Stimulated activated CD4-positive, alpha-beta T cell treated with anti-CD3 and anti-CD28 coated beads, Interleukin-12 subunit alpha, Interleukin-12 subunit beta, amount 100 ng/mL, for 24 hours (primary cell): ENCODE results near the gene ELOVL6.
"Not testable (repeated sequence)": the region's sequence is repeated elsewhere in the genome, so short reads cannot be mapped to it uniquely, and the experiment has no call there.

Experiments
- DNase-seq, 2 experiments: peaks; one replicate each; pipeline ENCODE4 v3.0.0-alpha.2; 2020; ENCODE audit warnings: low read depth in 2 of 2

The ELOVL6 gene

DNA sequence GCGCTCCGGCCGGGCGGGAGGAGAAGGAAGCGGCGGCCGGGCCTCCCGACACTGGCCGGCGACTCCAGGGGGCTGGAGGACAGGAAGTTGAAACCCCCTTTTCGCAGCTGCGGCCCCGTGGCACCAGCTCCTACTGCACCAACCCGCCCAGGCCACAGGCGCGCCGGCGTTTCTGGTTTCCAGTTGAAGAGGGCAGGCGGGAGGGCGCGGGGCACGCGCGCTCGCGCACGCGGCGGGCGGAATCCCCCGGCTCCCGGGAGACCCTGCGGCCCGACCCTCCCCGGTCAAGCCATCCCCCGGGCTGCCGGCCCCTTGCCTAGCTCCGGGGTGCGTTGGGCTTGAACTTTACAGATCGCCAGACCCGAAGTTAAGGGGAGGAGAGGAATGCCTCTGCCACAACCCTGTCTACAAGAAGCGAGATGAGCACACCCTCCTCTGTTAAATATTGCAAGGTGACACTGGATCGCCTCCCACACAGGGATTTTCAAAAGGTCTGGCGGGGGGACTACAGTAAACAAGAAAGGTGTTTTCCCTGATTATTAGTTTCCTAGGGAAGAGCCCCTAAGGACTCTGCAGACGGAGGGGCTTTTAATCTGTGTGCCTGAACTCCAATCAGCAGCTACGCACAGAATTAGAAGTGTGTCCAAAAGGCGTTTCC is 1.4 kb downstream of the ELOVL6 start:
- DNase-seq, result peak; percentile 31 to 36

DNA sequence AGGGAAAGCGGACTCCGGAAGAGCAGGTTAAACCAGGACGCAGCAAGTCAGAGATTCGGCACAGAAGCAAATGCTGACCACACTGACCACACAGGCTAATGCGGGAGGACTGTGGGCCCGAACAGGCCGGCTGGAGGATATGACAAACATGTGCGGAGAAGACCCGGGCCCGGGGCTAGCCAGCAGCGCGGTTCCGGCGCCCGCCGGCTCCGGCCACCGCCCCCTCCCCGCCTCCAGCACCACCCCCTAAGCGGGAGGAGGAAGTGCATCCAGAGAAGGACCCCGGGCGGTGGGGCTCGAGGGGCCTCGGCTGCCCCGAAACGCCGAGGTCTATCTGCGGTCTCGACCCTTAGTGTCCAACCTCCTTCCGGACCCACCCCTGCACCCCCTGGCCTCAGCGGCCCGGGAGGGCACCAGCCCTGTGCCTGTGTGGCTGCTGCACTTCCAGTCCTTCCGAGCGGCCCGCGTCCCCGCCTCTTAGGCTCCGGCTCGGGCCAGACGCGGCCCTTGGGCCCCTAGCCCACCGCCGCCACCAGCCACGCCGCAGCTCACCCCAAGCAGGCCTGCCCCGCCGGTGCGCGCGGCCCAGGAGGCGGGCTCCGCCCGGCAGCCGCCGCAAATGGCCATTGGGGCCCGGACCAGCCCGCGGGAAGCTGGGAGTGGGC is 2.1 kb downstream of the ELOVL6 start:
- peak; percentile 8 to 42 for DNase-seq

DNA sequence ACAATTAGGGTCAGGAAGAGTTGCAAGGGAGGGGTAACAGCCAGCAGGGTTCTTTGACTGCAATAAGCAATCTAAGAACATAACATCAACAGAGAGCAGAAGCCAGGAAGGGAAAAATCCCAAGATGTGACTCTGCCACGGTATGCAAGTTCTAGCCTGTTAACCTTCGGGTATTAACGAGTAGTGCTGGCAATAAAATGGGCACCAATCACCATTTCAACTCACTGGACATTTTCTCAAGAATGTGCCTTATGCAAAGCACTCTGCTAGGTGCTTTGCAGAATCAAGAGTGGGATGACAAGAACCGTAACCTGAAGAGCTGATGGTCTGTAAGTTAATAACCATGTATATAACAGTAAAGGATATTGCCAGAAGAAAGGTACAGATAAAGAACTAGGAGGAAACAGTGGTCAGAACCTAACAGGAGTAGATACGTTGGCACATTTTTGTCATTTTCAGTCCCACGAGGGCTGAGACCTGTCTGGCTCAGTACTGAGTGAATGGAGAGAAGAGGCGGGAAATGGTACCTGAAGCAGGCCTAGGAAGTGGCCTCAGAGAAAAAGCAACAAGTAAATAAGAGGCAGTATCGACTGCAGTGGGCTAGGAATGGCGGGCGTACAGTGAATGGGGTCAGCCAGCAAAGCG is 2.7 kb downstream of the ELOVL6 start:
- DNase-seq, result no peak

DNA sequence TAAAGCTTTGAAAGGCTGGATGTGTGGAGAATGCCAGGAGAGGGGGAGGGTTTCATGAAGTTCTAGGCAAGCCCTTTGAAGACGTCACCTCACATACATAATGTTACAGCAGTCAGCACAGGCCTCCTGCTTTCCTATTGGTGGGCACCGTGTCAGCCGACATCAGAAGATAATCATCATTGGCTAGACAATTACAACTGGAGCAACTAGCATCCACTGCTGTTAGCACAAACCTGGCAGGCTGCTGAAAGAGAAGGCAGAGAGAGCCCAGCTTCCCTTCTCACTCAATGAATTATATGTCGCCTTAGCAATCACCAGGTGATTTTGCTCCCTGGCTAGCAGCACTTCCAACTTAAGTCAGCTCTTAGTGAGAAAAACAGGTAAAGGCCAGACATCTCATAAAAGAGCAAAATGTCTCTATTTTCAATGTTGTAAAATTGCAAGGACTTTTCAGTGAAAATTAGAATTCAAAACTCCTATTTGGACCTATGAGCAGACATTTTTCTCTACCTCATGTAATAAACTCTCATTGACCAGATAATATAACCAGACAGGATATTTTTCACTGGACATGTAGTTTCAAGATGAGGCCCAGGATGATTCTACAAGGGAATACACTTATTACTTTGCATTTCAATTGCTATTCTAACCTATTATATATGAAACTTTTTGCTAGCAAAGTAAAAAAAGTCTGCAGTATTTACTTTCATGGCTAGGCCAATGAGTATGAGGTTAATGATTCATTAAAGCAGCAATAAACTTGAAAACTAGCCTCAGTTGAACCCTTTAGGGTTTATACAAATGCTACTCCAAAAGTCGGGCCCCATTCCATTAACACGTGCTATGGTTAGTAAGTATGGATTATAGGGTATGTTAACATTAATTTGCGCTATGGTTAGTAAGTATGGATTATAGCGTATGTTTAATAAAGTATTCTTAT is 4.3 kb downstream of the ELOVL6 start:
- peak; percentile 52 to 54 for DNase-seq

DNA sequence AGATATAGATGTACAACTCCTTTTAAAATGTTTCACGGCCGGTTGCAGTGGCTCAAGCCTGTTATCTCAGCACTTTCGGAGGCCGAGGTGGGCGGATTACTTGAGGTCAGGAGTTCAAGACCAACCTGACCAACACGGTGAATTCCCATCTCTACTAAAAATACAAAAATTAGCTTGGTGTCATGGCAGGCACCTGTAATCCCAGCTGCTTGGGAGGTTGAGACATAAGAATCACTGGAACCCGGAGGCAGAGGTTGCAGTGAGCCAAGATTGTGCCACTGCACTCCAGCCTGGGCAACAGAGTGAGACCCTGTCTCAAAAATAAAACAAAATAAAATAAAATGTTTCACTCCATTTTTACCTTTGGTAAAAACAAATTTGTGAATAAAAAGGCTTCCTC is 5.1 kb downstream of the ELOVL6 start:
- DNase-seq, result not testable (repeated sequence)

DNA sequence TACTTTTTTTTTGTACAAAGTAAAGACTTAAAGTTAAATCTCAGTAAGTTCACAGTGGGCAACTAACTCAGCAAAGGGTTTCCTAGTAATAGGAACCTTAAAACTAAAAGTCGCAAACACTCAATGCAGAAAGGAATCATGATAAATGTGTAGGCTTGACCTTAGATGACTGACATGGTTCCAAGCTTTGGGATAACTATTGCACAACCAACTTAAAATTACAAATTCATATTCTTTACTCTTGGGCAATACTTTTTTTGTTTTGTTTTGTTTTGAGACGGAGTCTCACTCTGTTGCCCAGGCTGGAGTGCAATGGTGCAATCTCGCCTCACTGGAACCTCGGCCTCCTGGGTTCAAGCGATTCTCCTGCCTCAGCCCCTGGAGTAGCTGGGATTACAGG is 8.2 kb downstream of the ELOVL6 start:
- DNase-seq, result no peak

DNA sequence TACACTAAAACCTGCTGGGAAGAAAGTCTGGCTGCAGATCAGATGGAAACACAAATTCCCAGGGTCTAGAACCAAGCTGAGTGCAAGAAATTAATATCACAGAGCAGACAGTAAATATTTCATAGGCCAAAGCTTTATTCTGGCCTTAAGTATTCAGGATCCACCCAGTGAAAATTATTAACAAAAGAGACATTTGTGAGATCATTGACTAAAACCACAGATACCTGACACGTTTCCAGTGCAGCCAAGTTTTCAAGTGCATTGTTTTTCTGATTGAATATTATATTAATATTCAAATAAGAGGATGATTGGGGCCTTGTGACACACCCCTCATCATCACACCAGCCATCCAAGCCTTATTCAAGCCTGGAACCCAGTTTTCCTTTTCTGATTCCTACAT is 10.3 kb downstream of the ELOVL6 start:
- no peak for DNase-seq

DNA sequence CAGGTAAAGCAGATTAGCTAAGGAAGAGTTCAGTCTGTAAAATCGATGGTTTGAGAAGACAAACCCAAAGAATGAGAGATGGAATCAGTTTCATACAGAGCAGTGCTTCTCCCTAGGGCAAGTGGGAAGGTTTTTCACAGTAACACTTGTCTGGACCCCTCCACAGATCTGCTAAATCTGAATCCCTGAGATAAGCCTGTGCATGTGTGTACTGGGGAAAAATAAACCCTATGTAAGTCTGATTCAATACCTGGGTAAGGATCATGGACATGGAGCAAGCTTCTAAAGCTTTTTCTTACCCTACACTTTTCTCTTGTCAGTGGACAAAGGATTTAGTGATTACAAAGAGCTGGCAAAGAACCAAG is 13.6 kb downstream of the ELOVL6 start:
- no peak for DNase-seq

DNA sequence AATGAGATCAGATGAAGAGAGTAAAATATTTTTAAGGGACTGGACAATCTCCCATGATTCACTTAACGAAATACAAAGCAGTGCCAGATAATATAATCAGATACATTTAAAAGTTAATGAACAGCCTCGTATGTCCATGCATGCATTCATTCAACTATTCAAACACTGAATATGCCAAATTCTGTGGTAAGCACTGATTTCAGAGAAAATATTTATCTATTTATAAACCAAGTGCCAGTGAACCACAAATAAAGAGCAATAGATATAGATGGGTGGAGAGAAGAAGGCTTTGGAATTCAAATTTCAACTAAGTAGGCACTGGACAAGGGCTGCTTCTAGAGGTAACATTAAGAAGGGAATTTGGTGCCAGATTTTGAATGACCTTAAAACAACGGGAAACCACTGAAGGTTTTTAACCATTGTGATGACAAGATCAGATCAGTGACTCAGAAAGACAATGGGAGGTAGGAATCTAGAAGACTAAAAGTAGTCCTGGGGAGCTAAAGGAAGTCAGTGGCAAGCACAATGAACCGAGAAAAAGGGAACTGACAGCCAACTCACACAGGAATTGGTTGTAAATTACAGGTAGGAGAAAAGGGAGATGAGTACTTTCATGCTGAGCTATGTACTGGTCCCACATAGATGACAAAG is 14.2 kb downstream of the ELOVL6 start:
- DNase-seq, result no peak

DNA sequence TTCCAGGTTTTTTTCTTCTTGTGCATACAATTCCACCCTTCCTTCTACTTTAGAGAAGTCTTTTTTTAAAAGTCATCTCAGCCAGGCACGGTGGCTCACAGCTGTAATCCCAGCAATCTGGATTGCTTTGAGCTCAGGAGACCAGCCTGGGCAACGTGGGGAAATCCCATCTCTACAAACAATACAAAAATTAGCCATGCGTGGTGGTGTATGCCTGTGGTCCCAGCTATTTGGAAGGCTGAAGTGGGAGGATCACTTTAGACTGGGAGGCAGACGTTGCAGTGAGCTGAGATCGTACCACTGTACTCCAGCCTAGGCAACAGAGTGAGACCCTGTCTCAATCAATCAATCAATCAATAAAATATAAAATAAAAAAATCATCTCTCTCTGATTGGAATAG is 14.8 kb downstream of the ELOVL6 start:
- DNase-seq, result no peak

DNA sequence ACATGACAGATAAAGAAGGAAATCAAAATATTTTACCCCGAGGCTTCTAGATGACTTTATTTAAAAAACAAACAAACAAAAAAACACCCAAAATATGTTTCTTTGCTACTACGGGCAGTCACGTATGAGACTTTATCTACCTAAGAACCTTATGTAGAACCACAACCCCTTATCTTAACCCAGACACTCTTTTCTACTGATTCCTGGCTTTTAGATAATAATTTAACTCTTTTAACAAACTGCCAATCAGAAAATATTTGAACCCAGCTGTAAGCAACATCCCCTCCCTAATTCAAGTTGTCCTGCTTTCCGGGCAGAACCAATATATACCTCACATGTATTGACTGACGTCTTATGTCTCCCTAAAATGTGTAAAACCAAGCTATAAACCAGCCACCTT is 15.4 kb downstream of the ELOVL6 start:
- DNase-seq, result no peak

DNA sequence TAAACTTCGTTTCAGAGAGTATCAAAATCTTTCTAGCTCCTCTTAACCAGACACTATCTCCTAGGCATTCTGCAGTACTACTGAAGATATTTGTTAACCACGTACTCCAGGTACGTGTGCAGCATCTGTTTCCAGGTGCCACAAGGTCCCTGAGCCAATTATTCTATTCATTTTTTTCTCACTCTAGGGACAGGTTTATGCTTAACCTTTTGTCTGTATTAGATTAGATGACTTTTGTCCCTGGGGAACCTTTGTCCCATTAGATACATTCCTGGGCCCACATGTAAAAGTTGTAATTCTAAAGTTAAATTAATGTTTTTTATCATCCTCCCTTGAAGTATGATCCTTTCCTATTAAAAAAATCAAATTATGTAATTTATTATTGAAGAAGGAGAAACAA is 16.5 kb downstream of the ELOVL6 start:
- DNase-seq, result no peak

DNA sequence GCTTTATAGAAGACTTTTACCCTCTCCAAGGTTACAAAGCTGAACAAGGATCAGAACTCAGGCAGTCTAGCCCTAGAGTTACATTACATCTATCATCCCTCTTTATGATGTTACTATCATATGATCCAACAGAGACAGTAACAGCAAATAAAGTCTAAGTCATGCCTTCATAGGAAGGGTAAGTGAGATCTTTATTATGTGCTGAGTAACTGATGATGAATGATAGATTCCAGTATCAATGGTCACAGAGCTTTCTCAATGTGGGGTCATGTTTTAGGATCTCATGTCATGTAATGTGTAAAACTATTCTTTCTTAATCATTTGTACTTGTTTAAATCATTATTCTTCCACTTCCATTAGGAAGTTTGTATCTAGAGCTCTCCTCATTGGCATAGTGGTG is 22.8 kb downstream of the ELOVL6 start:
- no peak for DNase-seq

DNA sequence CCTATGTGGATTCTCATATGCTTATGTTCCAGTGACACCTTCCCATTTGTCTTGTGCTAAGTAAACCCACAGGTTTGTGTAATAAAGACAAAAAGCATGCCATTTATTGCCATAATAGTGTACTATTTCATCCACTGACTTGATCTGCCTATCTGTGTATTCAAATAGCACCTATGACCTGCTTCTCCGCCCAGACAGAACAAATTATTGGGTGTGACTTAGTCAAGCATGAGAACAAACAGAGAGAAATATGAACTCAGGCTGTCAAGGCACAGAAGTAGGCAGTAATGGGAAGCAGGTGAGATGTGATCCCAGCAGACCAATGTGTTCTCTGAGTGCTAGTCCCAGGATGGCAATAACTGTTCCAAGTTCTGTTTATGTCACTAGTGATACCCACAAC is 25.4 kb downstream of the ELOVL6 start:
- DNase-seq, result no peak

DNA sequence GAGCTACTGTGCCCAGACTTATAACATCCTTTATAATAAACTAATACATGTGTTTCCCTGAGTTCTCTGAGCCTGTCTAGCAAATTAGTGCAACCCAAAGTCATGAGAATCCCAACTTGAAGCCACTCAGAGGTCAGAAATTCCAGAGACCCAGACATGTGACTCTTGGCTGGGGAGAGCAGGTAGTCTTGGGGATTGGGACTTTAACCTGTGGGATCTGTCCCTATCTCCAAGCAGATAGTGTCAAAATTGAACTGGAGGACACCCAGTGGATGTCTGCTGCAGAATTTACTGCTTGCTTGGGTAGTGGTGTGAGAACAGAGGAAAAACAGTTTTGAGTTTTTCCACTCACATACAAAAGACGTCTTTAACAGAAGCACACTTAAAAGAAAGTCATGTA is 26.4 kb downstream of the ELOVL6 start:
- DNase-seq, result no peak

DNA sequence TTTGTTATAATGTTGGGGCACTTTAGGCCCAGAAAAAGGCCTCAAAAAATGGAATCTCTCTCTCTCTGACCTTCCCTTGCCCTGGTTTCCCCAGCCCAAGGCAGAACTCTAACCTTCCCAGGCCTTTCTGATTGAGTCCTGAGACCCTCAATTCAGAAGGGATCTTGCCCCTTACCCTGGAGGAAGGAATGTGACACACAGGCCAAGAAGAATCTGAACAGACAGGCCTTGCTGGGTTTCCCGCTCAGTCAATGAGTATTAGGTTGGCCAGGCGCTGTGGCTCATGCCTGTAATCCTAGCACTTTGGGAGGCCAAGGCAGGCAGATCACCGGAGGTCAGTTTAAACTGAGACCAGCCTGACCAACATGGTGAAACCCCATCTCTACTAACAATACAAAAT is 27.6 kb downstream of the ELOVL6 start:
- no peak for DNase-seq

DNA sequence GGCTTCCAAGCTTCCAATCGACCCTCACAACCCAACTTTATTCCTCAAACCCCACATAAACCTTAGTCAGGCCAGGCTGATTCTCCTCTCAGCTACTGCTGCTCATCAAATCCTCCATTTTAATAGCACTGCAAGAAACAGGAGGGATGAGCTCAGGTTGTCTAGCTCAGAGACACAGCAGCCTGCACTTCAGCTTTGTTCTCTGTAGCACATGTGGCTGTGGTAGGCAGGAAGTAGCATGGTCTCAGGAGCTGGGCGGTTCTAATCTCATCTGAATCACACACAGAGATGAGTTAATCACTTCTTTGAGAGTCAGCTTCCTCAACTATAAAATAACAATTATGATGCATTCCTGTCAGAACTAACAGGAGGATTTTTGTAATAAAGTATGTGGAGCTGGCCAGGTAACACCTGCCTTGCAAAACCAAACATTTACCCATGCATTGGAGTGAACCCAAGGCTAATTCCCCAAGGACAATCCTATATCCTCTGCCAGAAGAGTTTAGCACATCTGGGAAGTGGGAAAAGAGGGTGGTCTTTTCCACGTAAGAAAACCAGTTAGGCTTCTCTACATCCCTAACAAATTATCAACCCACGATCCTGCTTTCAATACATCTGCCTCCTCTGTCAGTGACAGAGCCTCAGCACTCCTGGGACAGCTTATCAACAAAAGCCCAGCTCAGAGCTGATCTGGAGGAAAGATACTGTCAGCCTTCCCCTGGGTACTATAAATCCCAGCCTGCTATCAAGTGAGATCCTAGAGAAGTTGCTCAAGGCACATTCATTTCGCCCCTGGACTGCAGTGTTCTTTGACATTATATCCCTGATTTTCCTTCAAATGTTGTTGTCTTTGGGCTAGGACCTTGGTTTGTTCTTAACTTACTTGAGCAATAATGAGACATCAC is 32.8 kb downstream of the ELOVL6 start:
- peak; percentile 35 to 36 for DNase-seq

DNA sequence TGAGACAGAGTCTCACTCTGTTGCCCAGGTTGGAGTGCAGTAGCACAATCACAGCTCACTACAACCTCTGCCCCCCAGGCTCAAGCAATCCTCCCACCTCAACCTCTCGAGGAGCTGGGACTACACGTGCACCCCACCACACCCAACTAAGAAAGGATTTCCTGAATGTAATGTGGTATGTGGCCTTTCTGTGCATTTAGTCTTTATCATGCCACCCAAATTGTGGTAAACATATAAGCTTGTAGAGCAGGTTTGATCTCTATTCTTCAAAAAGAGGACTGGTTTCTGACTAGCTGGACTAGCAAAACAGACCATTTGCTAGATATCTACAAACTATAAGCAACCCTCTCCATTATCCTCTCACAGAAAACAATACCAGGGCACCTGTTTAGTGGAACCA is 33.6 kb downstream of the ELOVL6 start:
- no peak for DNase-seq

DNA sequence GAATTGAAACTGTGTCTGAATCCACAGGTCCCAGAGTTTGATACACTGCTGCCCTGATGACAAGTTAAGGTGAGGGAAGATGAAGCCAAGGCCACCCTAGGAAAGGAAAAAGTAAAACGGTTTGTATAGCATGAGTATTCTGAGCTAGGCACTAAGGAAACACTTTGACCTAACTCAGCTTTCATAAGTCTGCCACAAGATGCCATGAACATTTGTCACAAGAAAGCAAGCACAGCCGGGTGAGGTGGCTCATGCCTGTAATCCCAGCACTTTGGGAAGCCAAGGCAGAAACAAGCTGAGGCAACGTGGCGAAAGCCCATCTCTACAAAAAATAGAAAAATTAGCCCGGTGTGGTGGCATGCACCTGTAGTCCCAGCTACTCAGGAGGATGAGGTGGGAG is 34.2 kb downstream of the ELOVL6 start:
- no peak for DNase-seq

DNA sequence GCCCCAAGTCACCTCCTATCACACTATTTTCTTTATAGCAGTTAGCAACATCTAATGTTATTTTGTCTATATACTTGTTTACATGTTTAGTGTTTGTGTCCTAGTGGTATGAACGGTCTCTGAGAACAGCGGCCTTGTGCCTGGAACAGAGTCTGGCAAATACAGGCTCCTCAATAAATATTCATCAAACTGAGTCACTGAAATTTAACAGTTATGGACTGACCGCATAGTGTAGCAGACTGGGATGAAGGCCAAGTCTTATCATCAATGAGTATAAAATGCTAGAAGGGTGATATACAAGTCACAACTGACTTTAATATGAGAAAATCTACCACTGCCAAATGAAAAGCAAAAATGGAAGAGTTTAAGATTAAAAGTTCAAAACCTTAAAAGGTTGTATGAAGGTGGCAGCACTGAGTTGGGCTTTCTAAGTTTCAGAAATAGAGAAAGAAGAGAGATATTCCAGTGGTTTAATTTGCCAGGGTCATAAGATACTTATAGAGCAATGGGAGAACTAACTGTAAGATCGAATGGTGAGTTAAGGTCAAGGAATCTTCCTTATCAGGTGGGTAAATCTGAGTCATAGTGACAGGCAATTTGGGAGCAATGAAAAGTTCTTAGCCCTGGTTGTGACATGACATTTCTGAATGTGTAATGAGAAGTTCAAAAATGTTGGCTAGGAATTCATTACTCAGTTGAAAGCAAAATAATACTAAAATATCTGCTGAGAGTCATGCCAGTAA is 34.9 kb downstream of the ELOVL6 start:
- no peak for DNase-seq
